Testis (tissue), 3 donors: Measurements from ENCODE around the gene ZNF568. TPM values are rescaled to one million over a fixed set of nuclear protein-coding genes. Genes with fewer than 3 reads are reported as not detected.
A peak's percentile ranks its signal among the peaks of the same experiment; 100 is the strongest.

Experiments
- DNase-seq: peaks from one replicate; pipeline ENCODE4 v3.0.0-alpha.2; 2019
- H3K27ac ChIP-seq, 2 donors: fragments of 200-600 bp; sonication (generic); one replicate each; pipeline ENCODE4 v1.5.1; 2019
- H3K27me3 ChIP-seq: fragments of 200-600 bp; sonication (generic); one replicate; pipeline ENCODE4 v1.5.1; 2019
- H3K36me3 ChIP-seq: fragments of 200-600 bp; sonication (generic); one replicate; pipeline ENCODE4 v1.5.1; 2017; ENCODE audit warnings: low read depth; ENCODE audit errors: missing control alignments
- H3K4me1 ChIP-seq: fragments of 200-600 bp; sonication (generic); one replicate; pipeline ENCODE4 v1.5.1; 2019
- H3K4me3 ChIP-seq, 2 donors: fragments of 200-600 bp; sonication (generic); one replicate each; pipeline ENCODE4 v1.5.1; 2017 to 2019
- H3K9me3 ChIP-seq: fragments of 200-600 bp; sonication (generic); one replicate; pipeline ENCODE4 v1.5.1; 2017
- CTCF ChIP-seq, 3 experiments: fragments of 450-650 bp in 2 of 3; fragments of 200-600 bp in 1 of 3; sonication (generic) in 1 of 3; IDR thresholded peaks; one replicate each; pipeline ENCODE4 v1.5.1; 2016 to 2019; ENCODE audit warnings: antibody characterized with exemption in 3 of 3, mild to moderate bottlenecking in 2 of 3, moderate library complexity in 1 of 3
- POLR2A ChIP-seq: fragments of 450-650 bp; IDR thresholded peaks from one replicate; pipeline ENCODE4 v1.6.1; 2017; ENCODE audit warnings: antibody characterized with exemption, mild to moderate bottlenecking, moderate library complexity
- WGBS, 2 donors: methylation state at CpG; one replicate each; pipeline ENCODE4 v1.1.5; 2018; 5-methylcytosine and 5-hydroxymethylcytosine counted together
- intact Hi-C: fragments of 100-400 bp; cut with DNase I; formaldehyde crosslinking; loops from one replicate; pipeline ENCODE4 v1.15.1; 2023; ENCODE audit warnings: low total_unique reads
- polyA plus RNA-seq: library from polyadenylated mRNA; stranded (reverse); fragments of 350-450 nt; fragmentation: Illumina TruSeq; extraction: RNeasy Lipid Tissue Mini Kit (QIAGEN cat#74804); gene quantifications from one replicate; pipeline ENCODE4 v1.2.3, GENCODE V29; 2014; ENCODE audit warnings: low read depth, low replicate concordance; ENCODE audit not compliant: insufficient read depth
- total RNA-seq, 2 donors: library from RNA; depleted of rRNA; stranded (reverse); fragments of >200 nt; gene quantifications; one replicate each; pipeline ENCODE4 v1.2.3, GENCODE V29; 2016

The ZNF568 gene
- total and polyA plus RNA-seq, 3 donors from 2014 or later: 8.1 to 13.3 (median 9.9) TPM

GRCh38 chr19:36950335-36951119, 34.4 kb downstream of the ZNF568 start:
- Histone ChIP-seq H3K27me3 (no peaks in the 10 kb centered on the region), H3K9me3 (no peaks in the 10 kb centered on the region), H3K27ac (no peak overlapping the region), H3K36me3 (no peaks in the 10 kb centered on the region), H3K4me1 (no peaks in the 10 kb centered on the region), H3K4me3 (no peak overlapping the region)
- 91 to 98% methylated on average over 5 of the region's 5 CpGs for WGBS, 2 donors
- intact Hi-C loops: no loop called here
- no peak for DNase-seq
- TF ChIP-seq POLR2A (no peak), CTCF (IDR thresholded peaks at IDR 0.05) (no peak)

- intact Hi-C loops: no loop called here
- no peak for DNase-seq
- H3K9me3 ChIP-seq: no peaks in the 10 kb centered on the region
- no peak overlapping the region for H3K27ac ChIP-seq
- WGBS, 2 donors: 65 to 68% methylated on average over 6 of the region's 6 CpGs
- no peaks in the 10 kb centered on the region for H3K4me1 ChIP-seq
- no peaks in the 10 kb centered on the region for H3K27me3 ChIP-seq
- no peak for TF ChIP-seq POLR2A
- no peak for TF ChIP-seq CTCF (IDR thresholded peaks at IDR 0.05)
- no peak overlapping the region for H3K4me3 ChIP-seq
- H3K36me3 ChIP-seq: no peaks in the 10 kb centered on the region
Measured at GRCh38 chr19:36962346-36962745, 46.2 kb downstream of the ZNF568 start.

- intact Hi-C loops: no loop called here
- Histone ChIP-seq H3K27me3 (no peaks in the 10 kb centered on the region), H3K27ac (peak overlapping the region in 1 of 2 donors; percentile 8), H3K4me1 (no peaks in the 10 kb centered on the region), H3K9me3 (no peaks in the 10 kb centered on the region), H3K36me3 (no peaks in the 10 kb centered on the region), H3K4me3 (no peak overlapping the region)
- no peak for DNase-seq
- TF ChIP-seq POLR2A (no peak), CTCF (IDR thresholded peaks at IDR 0.05) (no peak)
- WGBS, 2 donors: 32 to 53% methylated on average over 2 of the region's 2 CpGs
Measured at GRCh38 chr19:36963280-36963679, 47.1 kb downstream of the ZNF568 start.

GRCh38 chr19:36972571-36972970, 56.4 kb downstream of the ZNF568 start:
- TF ChIP-seq CTCF (IDR thresholded peaks at IDR 0.05) (no peak), POLR2A (no peak)

More at GRCh38 chr19:36972571-36972970, 56.4 kb downstream of the ZNF568 start:
- Histone ChIP-seq H3K36me3 (no peaks in the 10 kb centered on the region), H3K9me3 (no peaks in the 10 kb centered on the region), H3K27ac (peak overlapping the region; percentile 67 to 76), H3K4me1 (peaks cover 7% of the 10 kb centered on the region), H3K4me3 (peak overlapping the region; percentile 65 to 76), H3K27me3 (no peaks in the 10 kb centered on the region)
- intact Hi-C loops: no loop called here
- WGBS, 2 donors: 12 to 25% methylated on average over 10 to 23 of the region's 25 CpGs
- peak; percentile 26 for DNase-seq
